ENCODE measurements around the gene NUBP2. TPM values are rescaled to one million over a fixed set of nuclear protein-coding genes. Genes with fewer than 3 reads are reported as not detected.

NUBP2 gene
- total RNA-seq, 1 experiment from 2014 or later, result 103 TPM

- BruUV-seq (replicated peaks), result no TSS peak
- ChIA-PET RAD21 (ENCODE audit: low non-redundant PET in 1 of 2, low total read pairs in 2 of 2, uncharacterized antibody in 2 of 2, unreplicated experiment in 2 of 2) (no interaction called here), CTCF (no interaction called here), POLR2A (no interaction called here)
- Histone ChIP-seq H3K4me1 (ENCODE audit: control insufficient read depth in 1 of 2, insufficient read depth in 2 of 2, low read length in 2 of 2) (peaks cover 6 to 10% of the 10 kb centered on the region in 2 experiments; a peak in 3 of 4 replicates), H3K4me2 (ENCODE audit: low read length) (no peak overlapping the region), H3K27me3 (ENCODE audit: insufficient read depth, low read length) (no peaks in the 10 kb centered on the region), H3K9me3 (ENCODE audit: control insufficient read depth in 1 of 2, insufficient read depth in 1 of 2, low read depth in 1 of 2, low read length in 2 of 2) (no peaks in the 10 kb centered on the region), H4K20me1 (ENCODE audit: insufficient read depth) (no peaks in the 10 kb centered on the region), H3K4me3 (replicated peaks in 1 of 2; ENCODE audit: low read depth in 1 of 2, low read length in 2 of 2) (no peak overlapping the region), H3K27ac (ENCODE audit: low read depth, low read length) (no peak overlapping the region), H3K9ac (ENCODE audit: low read length) (no peak overlapping the region), H3K36me3 (ENCODE audit: control insufficient read depth in 1 of 2, insufficient read depth in 2 of 2, low read length in 2 of 2) (0 out of 4 replicates have a peak, but pooled peaks cover 2 to 5% of the 10 kb centered on the region in 2 experiments), H3K79me2 (ENCODE audit: insufficient read depth, low read length) (no peaks in the 10 kb centered on the region), H2AFZ (ENCODE audit: low read depth, low read length, poor library complexity, severe bottlenecking) (no peak overlapping the region), H3K9me2 (ENCODE audit: insufficient read depth) (no peaks in the 10 kb centered on the region)
- ATAC-seq (no peak), DNase-seq (ENCODE audit: low read depth, low spot score) (no peak)
- intact Hi-C loops (cut with micrococcal nuclease), result no loop called here
- no peak for TF ChIP-seq MAX (IDR thresholded peaks at IDR 0.05)
- no peak for TF ChIP-seq FOSL1 (IDR thresholded peaks at IDR 0.05; ENCODE audit: low read depth)
- TF ChIP-seq ELF1 (IDR thresholded peaks at IDR 0.05; ENCODE audit: borderline replicate concordance, low read depth), result no peak
- TF ChIP-seq CEBPB (IDR thresholded peaks at IDR 0.05; ENCODE audit: low read depth), result no peak
- TF ChIP-seq JUND (IDR thresholded peaks at IDR 0.05), result no peak
- TF ChIP-seq ZNF274 (IDR thresholded peaks at IDR 0.05; ENCODE audit: low read depth, low read length), result no peak
- TF ChIP-seq EGR1 (IDR thresholded peaks at IDR 0.05; ENCODE audit: low read depth), result no peak
- no peak for TF ChIP-seq ATF3 (IDR thresholded peaks at IDR 0.05)
- TF ChIP-seq EZH2phosphoT487 (IDR thresholded peaks at IDR 0.05; ENCODE audit: borderline replicate concordance), result no peak
- no peak for TF ChIP-seq ZBTB33 (IDR thresholded peaks at IDR 0.05; ENCODE audit: extremely low read depth, insufficient replicate concordance, low read length)
- no peak for TF ChIP-seq CBX3 (IDR thresholded peaks at IDR 0.05; ENCODE audit: low read depth)
- no peak for TF ChIP-seq YY1 (IDR thresholded peaks at IDR 0.05; ENCODE audit: extremely low read depth, insufficient replicate concordance, low read depth, low read length)
- TF ChIP-seq TCF7L2 (IDR thresholded peaks at IDR 0.05; ENCODE audit: borderline replicate concordance, extremely low read depth, insufficient read depth, insufficient read length), result no peak
- no peak for TF ChIP-seq SIN3A (IDR thresholded peaks at IDR 0.05; ENCODE audit: low read depth)
These were observed 32.7 kb downstream of the NUBP2 start for GRCh38 chr16:1815461-1815860.
